Central memory CD8-positive, alpha-beta T cell (primary cell): ENCODE measurements around the gene ADPRH.

Experiments used
- ATAC-seq: fragments of 150-1000 bp; cut with Tn5 transposase; replicated peaks from 2 replicates; pipeline ENCODE4 v1.10.0; 2022; ENCODE audit warnings: mild to moderate bottlenecking, moderate FRiP score, moderate number of reproducible peaks; ENCODE audit not compliant: poor library complexity, severe bottlenecking; ENCODE audit errors: extremely low read depth
- DNase-seq, 2 donors: peaks; one replicate each; pipeline ENCODE4 v3.0.0; 2021; ENCODE audit warnings: low spot score in 2 of 2
- H3K27ac Mint-ChIP-seq: one replicate; pipeline ENCODE4 v1.8.0; 2022; ENCODE audit warnings: low read depth, mild to moderate bottlenecking, moderate library complexity, mixed read lengths
- H3K27me3 Mint-ChIP-seq: one replicate; pipeline ENCODE4 v1.8.0; 2022; ENCODE audit warnings: mixed read lengths
- H3K36me3 Mint-ChIP-seq: one replicate; pipeline ENCODE4 v1.8.0; 2022; ENCODE audit warnings: mild to moderate bottlenecking, moderate library complexity, mixed read lengths; ENCODE audit not compliant: insufficient read depth
- H3K4me1 Mint-ChIP-seq: one replicate; pipeline ENCODE4 v1.8.0; 2022; ENCODE audit warnings: mixed read lengths
- H3K4me3 Mint-ChIP-seq: one replicate; pipeline ENCODE4 v1.8.0; 2022; ENCODE audit warnings: mild to moderate bottlenecking, moderate library complexity, mixed read lengths
- H3K9me3 Mint-ChIP-seq: one replicate; pipeline ENCODE4 v1.8.0; 2022; ENCODE audit warnings: mixed read lengths

The ADPRH gene

DNA sequence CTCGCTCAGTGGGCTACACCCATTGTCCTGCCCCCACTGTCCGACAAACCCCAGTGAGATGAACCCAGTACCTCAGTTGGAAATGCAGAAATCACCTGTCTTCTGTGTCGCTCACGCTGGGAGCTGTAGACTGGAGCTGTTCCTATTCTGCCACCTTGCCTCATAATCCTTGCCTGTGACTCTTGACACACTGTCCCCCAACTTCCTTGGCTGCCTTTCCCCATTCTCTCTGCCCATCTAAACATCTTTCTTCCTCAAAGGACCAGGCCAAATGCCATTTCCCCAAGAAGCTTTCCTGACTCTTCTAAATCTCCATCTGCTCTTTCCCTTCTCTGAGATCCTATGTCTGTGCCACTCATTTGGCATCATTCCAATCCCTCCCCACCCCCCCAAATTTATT, 10.1 kb upstream of the ADPRH start:
- Mint-ChIP-seq H3K4me1 (no peaks in the 10 kb centered on the region), H3K27ac (no peak overlapping the region), H3K27me3 (peaks cover 14% of the 10 kb centered on the region), H3K9me3 (no peaks in the 10 kb centered on the region), H3K4me3 (no peak overlapping the region), H3K36me3 (no peaks in the 10 kb centered on the region)
- ATAC-seq, result no peak
- DNase-seq, result no peak

DNA sequence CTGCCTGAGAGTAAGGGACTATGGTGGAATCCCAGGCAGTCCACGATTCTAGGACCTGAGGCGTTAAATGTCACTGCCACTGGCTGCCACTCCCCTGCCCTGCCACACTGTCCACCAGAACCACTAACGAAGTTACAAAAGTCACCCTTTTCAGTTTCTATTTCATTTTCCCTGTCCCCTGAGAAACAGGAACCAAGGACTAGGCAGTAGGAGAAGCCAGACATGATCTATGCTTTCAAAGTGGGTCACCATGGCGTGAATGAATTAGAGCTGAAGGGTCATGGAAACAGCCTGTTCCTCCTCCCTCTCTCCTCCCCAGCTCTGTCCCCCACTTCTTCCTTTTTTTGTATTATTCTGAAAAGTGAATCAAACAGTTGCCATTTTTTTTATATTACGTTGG, 9.1 kb upstream of the ADPRH start:
- Mint-ChIP-seq H3K36me3 (no peaks in the 10 kb centered on the region), H3K4me1 (no peaks in the 10 kb centered on the region), H3K4me3 (no peak overlapping the region), H3K9me3 (no peaks in the 10 kb centered on the region), H3K27me3 (peaks cover 14% of the 10 kb centered on the region), H3K27ac (no peak overlapping the region)
- DNase-seq (no peak), ATAC-seq (no peak)

DNA sequence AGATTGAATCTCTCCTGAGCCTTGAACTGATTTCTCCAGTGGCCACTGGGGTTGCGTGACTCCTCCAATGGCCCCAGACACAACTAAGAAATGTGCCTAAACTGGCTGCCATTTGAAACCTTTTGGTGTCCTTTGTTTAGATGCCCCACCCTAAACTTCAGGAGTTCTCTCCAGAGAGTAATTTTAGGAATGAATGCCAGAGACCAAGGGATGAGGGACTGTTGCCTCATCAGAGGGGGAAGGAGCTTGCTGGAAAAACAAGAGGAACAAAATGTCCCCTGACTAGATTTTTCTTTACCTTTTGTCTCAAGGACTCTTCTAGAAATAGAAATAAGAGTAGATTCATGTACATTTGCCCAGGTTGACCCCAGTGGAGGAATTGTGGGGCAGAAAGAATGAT, 8.1 kb upstream of the ADPRH start:
- DNase-seq, result no peak
- ATAC-seq, result no peak
- no peaks in the 10 kb centered on the region for H3K9me3 Mint-ChIP-seq
- no peaks in the 10 kb centered on the region for H3K4me1 Mint-ChIP-seq
- H3K27me3 Mint-ChIP-seq, result peaks cover 14% of the 10 kb centered on the region
- H3K36me3 Mint-ChIP-seq, result no peaks in the 10 kb centered on the region
- H3K4me3 Mint-ChIP-seq, result no peak overlapping the region
- no peak overlapping the region for H3K27ac Mint-ChIP-seq

- Mint-ChIP-seq H3K4me3 (no peak overlapping the region), H3K9me3 (no peaks in the 10 kb centered on the region), H3K4me1 (no peaks in the 10 kb centered on the region), H3K36me3 (no peaks in the 10 kb centered on the region), H3K27me3 (peaks cover 14% of the 10 kb centered on the region), H3K27ac (no peak overlapping the region)
- ATAC-seq (no peak), DNase-seq (no peak)
Measured at GRCh38 chr3:119571688-119572087, 7.6 kb upstream of the ADPRH start.

DNA sequence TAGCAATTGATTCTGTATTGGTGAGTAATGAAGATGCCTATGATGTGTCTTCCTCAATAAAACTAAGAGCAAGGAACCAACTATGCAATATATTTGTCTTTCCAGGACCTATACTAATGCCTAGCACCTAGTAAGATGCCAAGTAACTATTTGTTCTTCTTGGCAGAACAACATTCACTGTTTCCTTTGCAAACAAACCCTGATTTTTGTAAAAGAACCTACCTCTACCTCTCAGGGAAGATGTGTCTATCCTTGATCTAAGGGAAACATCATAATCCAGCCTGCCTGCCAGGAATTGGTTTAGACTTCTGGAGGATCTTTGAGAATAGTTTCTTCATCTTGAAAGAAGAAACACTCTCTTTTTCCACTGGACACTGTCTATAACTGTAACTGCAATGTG, 3.8 kb upstream of the ADPRH start:
- Mint-ChIP-seq H3K27me3 (no peaks in the 10 kb centered on the region), H3K27ac (no peak overlapping the region), H3K4me1 (peaks cover 14% of the 10 kb centered on the region), H3K9me3 (no peaks in the 10 kb centered on the region), H3K4me3 (no peak overlapping the region), H3K36me3 (peaks cover 3% of the 10 kb centered on the region)
- no peak for DNase-seq
- no peak for ATAC-seq

GRCh38 chr3:119580067-119580760, 922 bp downstream of the ADPRH start:
- peak overlapping the region; percentile 91 for H3K27ac Mint-ChIP-seq
- no peaks in the 10 kb centered on the region for H3K27me3 Mint-ChIP-seq
- no peaks in the 10 kb centered on the region for H3K9me3 Mint-ChIP-seq
- peaks cover 3% of the 10 kb centered on the region for H3K36me3 Mint-ChIP-seq
- peaks cover 16% of the 10 kb centered on the region for H3K4me1 Mint-ChIP-seq
- DNase-seq, result no peak
- ATAC-seq, result peak; percentile 74
- peak overlapping the region; percentile 93 for H3K4me3 Mint-ChIP-seq

GRCh38 chr3:119582178-119582577, 2.9 kb downstream of the ADPRH start:
- H3K36me3 Mint-ChIP-seq, result peaks cover 4% of the 10 kb centered on the region
- ATAC-seq (no peak), DNase-seq (no peak)
- H3K9me3 Mint-ChIP-seq, result no peaks in the 10 kb centered on the region
- H3K27ac Mint-ChIP-seq, result no peak overlapping the region
- no peak overlapping the region for H3K4me3 Mint-ChIP-seq
- H3K27me3 Mint-ChIP-seq, result no peaks in the 10 kb centered on the region
- peaks cover 16% of the 10 kb centered on the region for H3K4me1 Mint-ChIP-seq

DNA sequence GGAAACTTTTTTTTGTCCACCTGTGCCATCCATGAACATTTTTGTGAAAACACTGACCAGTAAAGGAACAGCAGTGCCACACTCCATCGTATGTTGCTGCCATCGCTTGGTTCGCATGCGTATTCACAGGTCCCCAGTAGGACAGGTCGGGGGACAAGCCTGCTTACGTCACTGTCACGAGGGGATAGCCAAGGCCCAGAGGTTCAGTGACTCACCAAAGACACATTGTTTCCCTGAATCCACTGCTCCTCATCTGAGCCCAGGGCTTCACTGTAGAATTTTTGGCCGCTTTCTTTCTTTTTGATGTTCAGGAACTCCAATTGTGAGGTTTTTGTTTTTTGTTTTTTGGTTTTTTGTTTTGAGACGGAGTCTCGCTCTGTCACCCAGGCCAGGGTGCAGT, 5.9 kb downstream of the ADPRH start:
- no peak for DNase-seq
- no peak for ATAC-seq
- peaks cover 6% of the 10 kb centered on the region for H3K4me1 Mint-ChIP-seq
- H3K27ac Mint-ChIP-seq, result no peak overlapping the region
- H3K4me3 Mint-ChIP-seq, result no peak overlapping the region
- no peaks in the 10 kb centered on the region for H3K27me3 Mint-ChIP-seq
- H3K9me3 Mint-ChIP-seq, result no peaks in the 10 kb centered on the region
- H3K36me3 Mint-ChIP-seq, result peaks cover 2% of the 10 kb centered on the region

DNA sequence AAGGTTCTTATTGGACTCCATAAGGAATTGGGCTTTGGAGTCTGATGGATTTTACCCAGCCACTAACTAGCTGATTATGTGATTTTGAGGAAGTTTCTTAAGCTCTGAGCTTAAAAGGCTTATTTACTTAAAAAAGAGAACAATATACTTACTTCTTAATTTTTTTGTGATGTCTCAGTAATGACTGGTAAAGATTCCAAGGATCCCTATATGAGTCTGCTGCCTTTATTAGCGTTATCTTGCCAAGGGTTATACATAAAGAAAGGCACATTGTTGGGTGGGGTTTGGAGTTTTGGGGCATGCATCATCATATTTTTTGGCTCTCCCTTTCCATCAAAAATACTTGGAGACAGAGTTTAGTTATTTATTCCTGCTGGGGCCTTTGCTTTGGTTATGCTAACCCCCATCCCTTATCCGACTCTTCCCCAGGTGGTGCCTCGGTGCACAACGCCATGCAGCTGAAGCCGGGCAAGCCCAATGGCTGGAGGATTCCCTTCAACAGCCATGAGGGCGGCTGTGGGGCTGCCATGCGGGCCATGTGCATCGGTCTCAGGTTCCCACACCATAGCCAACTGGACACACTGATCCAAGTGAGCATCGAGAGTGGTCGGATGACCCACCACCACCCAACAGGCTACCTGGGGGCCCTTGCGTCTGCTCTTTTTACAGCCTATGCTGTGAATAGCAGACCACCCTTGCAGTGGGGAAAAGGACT, 6.7 kb downstream of the ADPRH start:
- Mint-ChIP-seq H3K4me1 (no peaks in the 10 kb centered on the region), H3K27me3 (no peaks in the 10 kb centered on the region), H3K9me3 (no peaks in the 10 kb centered on the region), H3K27ac (no peak overlapping the region), H3K4me3 (no peak overlapping the region), H3K36me3 (peaks cover 2% of the 10 kb centered on the region)
- no peak for ATAC-seq
- DNase-seq, result no peak

- Mint-ChIP-seq H3K27me3 (no peaks in the 10 kb centered on the region), H3K36me3 (peaks cover 2% of the 10 kb centered on the region), H3K9me3 (no peaks in the 10 kb centered on the region), H3K27ac (no peak overlapping the region), H3K4me3 (no peak overlapping the region), H3K4me1 (no peaks in the 10 kb centered on the region)
- DNase-seq (no peak), ATAC-seq (no peak)
Measured at GRCh38 chr3:119586733-119587172, 7.5 kb downstream of the ADPRH start.

GRCh38 chr3:119588112-119588511, 8.8 kb downstream of the ADPRH start:
- no peak for DNase-seq
- H3K27ac Mint-ChIP-seq, result no peak overlapping the region
- H3K27me3 Mint-ChIP-seq, result peaks cover 2% of the 10 kb centered on the region
- no peaks in the 10 kb centered on the region for H3K4me1 Mint-ChIP-seq
- H3K4me3 Mint-ChIP-seq, result no peak overlapping the region
- H3K36me3 Mint-ChIP-seq, result peaks cover 4% of the 10 kb centered on the region
- ATAC-seq, result no peak
- no peaks in the 10 kb centered on the region for H3K9me3 Mint-ChIP-seq

DNA sequence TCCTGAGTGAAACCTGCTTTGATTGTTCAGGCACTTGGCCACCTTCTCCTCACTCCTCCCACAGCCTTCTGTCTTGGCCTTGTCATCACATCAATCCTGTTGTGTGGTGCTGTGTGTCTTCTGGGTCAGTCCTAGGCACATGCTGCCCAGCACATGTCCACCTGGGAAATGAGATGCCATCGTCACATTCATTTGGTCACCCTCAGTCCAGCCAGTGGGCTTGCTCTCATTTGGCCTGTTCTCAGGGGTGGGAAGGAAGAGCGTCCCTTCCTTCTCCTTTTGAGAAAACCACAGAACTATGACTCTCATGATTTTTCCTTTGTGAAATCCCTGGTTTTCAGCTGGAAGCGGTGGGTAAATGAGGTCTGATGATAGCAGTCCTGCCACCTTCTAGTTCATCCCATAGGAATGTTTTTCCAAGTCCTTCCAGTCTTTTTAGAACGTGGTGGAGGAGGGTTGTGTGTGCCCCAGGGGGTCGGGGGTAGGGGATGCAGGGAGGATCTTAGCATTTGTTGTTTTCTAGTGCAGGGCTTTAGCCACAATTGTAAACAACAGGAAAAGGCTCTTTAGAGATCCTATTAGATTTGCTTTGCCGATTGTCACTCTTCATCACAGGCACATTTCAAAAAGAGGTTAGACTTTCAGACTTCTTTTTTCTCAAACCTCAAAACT, 9.9 kb downstream of the ADPRH start:
- peaks cover 13% of the 10 kb centered on the region for H3K27me3 Mint-ChIP-seq
- no peak overlapping the region for H3K4me3 Mint-ChIP-seq
- DNase-seq, result no peak
- no peaks in the 10 kb centered on the region for H3K4me1 Mint-ChIP-seq
- peaks cover 4% of the 10 kb centered on the region for H3K36me3 Mint-ChIP-seq
- no peaks in the 10 kb centered on the region for H3K9me3 Mint-ChIP-seq
- ATAC-seq, result no peak
- H3K27ac Mint-ChIP-seq, result no peak overlapping the region

GRCh38 chr3:119590706-119591105, 11.4 kb downstream of the ADPRH start:
- Mint-ChIP-seq H3K27ac (no peak overlapping the region), H3K27me3 (peaks cover 16% of the 10 kb centered on the region), H3K4me1 (no peaks in the 10 kb centered on the region), H3K36me3 (peaks cover 4% of the 10 kb centered on the region), H3K4me3 (no peak overlapping the region), H3K9me3 (no peaks in the 10 kb centered on the region)
- DNase-seq (no peak), ATAC-seq (no peak)
